Measurements from ENCODE around the gene VCP.

VCP gene

DNA sequence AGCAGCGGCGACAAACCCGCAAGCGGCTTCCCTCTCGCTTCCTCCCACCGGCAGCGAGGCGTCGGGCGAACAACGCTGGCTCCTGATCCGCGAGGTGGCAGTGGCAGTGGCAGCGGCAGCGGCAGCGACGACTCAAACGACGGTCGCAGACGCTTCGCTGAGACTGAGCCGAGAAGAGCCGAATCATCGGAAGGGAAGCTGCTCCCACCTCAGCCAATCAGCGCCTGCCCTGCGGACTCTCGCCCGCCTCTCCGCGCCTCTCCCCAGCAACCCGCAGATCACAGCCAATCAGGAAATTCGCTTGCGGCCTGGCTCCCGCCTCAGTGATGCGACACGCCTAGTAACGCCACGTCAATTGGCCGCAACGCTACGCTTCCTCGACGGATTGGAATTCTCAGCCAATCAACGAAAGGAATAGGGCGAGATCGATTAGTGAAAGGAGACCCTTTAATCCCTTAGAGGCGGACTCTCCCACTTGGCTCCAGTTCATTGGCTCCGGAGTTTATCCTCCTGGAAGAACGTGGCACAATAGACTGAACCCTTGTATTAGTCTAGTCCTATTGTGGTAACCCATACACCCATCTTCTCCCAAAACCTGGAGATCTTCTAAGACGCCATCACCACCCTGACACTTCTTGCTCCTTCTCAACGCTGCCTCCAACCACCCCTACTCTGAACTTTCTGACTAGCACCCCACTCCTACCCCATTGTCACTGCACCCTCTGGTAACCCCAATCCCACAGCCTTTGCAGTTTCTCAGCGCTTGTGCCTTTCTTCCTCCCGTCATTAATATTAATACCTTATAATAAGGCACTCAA, at the start of gene VCP:
TSS of gene VCP (minus strand) at position 165 of the 818 bp plus-strand sequence. CDS start 272 bp downstream, outside the sequence.
- peak; percentile 100 for DNase-seq

- DNase-seq, result peak; percentile 94
These were observed 44.6 kb upstream of the VCP start for GRCh38 chr9:35116898-35117551.

DNA sequence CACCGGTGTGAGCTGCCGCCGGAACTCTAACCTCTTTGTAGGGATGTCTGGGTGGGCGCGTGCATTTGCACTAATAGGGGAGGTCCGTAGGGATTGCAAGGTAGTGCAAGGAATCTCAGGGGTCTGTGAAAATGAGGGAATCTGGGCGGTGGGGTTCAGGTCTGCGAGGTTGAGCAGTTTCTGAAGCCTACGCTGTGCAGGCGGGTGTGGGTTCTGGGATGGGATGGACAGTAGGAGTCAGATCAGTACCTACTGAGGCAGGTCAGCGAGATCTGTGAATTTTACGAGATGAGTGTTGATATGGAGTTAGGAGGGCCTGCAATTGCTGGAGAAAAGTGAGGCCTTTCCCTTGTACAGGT, 44.1 kb upstream of the VCP start:
- DNase-seq, result no peak

GRCh38 chr9:35115680-35116538, 43.5 kb upstream of the VCP start, which contains the start of gene ATOSB:
Gene ATOSB (minus strand): TSS chr9:35115862. CDS start chr9:35108274, 7,588 bp downstream.
- DNase-seq, result peak; percentile 97

GRCh38 chr9:35114840-35115628, 42.6 kb upstream of the VCP start:
- peak; percentile 55 for DNase-seq

GRCh38 chr9:35114113-35114839, 41.9 kb upstream of the VCP start:
- peak; percentile 98 for DNase-seq

GRCh38 chr9:35112257-35113020, 40.0 kb upstream of the VCP start:
- peak; percentile 74 for DNase-seq

DNA sequence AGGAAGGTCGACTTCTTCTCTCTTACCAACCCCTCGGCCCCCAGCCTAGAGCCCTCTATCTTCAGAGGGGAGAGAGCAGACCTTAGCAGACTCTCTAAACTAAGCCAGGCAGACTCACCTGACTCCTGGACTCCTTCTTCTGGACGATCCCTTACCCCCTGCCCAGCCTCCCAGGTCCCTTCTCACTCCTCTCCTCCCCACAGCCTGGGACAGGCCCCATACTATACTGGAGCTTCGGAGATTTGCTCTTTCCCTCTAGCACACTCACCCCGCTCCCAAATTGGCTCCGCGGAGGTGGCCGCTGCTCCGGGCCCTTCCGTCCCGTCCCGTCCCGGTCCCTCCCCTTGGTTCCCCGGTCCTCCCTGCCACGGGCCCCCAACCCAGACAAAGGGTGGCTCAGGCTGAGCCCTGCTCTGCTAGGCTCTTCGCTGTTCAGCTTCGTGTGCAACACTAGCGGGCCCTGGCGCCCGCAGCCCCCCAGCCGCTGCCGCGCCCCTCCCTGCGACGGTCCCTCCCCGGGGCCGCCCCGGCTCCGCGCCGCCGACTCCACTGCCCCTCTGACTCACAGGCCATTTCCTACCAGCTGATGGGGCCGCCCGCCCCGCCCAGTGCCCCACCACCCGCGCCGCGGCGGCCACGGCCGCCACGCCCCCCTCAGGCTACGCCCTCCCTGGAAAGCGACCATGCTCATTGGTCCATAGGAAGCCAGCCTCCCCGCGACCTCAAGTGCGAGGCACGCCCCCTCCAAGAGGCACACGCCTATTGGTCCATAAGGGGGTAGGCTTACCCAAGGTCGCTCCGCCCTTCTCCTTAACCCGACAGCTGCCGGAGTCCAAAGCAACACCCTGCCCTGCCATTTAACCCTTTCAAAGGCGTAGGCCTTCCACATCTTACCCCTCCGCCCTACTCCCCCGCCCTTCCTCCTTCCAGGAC, 38.8 kb upstream of the VCP start:
- peak; percentile 99 for DNase-seq

- peak; percentile 48 for DNase-seq
These were observed 37.9 kb upstream of the VCP start for GRCh38 chr9:35110327-35110761.

DNA sequence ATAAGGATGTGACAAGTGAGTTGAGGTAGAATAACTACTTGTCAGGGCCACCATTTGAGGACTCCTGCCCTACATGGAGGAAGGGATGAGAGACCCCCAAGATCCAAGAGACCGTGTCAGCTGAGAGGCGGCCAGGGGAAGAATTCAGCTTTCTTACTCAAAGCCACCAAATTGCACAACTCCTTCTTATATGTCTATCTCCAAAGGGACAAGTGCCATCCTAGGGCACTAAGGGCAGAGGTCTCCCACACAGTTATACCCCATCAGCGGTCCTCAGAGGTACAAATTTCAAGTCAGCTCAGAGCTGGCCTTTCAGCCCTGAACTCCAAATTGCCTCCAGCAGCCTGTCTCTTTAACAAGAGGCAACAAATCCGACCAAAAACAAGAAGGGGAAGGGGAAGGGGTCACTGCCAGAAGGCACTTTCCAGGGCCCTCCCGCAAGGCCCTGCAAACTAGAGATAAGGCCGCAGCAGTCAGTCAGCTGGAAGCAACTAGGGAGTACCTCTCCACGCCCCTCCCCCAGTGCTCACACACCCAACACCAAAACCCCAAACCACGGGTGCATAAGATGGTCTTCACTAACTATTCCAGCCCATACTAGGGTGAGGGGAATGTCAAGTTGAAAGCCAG, 36.6 kb upstream of the VCP start:
- no peak for DNase-seq

DNA sequence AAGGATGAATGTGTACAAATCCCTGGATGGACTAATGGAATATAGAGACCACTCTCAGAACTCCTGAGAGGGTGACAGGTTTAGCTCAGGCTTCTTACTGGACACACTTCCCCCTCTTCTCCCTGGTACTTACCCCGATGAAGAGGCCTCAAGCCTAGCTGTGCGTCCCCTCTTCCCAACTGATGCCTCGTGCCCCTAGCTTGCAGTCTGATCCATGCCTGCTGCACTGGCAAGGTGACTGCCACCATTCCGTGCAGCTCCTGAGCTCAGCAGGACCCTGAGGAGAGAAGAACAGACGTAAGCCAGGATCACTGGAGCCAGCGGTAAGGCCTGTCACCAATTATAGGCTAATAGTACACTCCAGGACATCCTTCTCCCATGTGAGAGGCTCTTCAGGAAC, 36.0 kb upstream of the VCP start:
- DNase-seq, result no peak

DNA sequence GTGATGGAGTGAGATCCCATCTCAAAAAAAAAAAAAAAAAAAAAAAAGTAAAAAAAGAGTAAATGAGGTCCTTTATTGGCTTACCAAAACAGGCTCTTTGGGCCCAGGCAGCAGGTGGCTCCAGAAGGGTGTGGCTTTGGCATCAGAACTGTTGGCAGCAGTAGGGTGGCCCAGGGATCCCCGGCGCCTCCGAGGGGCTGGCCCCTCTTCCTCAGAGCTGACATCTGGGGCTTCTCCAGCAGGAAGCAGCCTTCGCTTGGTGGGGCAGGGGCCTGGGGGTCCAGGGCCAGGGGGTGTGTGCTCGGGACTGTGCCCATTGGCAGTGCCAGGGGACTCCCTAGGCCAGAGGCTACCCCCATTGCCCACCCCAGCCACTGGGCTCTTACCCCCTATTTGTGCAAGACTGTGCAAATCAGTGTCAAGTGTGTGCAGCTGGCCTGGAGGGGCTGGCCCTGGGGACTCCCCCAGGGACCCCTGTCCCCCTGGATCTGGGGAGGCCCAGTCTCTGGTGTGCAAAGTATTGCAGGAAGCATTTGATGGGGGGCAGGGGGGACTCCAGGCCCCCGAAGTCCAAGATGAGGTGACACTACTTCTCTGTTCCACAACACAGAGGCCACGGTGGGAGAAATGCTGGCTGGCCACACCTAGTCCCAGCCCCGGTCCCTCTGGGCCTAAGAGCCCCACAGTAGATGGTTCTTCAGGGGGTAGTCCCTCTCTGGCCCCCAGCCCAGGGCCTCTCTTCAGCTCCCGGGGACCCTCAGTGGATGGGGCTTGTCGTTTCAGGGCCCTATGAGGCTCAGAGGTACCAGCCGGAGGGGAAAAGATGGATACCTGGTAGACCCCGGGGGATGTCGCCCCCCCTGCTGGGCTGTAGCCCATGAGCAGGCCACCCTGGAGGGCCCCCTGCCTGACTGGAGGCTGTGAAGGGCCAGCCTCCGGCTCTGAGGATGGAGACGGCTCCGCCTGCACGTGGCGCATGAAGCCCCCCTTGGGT, 35.2 kb upstream of the VCP start:
- DNase-seq, result no peak

DNA sequence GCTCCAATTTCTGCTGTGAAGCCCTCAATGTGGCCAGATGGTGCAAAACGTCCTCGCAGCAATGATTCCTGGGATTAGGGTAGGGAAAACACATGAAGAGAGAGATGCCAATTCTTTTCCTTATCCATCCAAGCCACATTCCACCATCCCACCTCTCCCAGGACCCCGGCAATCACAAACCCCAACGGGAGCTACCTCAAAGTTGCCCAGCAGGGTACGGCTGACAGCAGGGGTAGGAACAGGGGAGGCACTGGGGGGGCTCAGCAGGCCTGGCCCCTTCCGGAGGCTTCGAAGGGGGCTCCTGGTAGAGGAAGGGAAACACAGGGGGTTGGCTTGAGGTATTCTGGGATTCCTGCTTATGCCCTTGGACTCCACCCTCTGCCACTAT, 33.9 kb upstream of the VCP start:
- no peak for DNase-seq

DNA sequence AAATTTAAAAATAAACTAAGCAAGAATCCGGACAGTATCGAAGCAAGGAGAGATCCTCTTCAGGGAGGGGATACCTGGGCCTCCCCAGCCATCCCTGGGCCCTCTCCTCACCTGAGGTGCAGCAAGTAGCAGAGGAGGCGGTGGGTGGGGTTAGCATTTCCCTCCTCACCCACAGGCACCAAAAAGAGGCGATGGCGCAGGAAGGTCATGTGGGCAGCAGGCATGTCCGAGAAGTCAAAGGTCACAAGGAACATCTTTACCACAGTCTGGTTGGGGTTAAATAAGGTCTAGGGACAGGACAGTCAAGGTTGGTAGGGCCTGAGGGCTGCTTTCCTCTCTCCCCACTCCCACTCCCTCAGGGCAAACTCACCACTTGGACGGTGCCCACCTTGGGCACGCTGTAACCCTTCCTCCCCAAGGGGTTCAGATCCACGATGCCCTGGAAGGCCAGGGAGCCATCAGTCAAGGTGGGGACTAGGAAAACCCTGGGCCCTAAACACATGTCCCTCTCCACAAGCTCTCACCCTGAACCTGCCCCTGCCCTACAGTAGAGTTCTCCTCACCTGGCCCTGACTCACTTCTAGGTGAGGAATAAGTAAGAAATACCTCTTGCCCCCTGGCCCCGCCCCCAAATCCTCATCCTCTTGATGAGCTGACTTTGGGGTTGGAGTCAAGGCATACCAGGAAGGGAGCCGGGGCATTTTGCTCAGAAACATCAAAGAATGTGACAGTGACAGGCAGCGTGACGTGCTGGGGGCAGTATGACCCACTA, 33.3 kb upstream of the VCP start:
- no peak for DNase-seq

GRCh38 chr9:35105126-35105525, 32.7 kb upstream of the VCP start:
- DNase-seq, result no peak

GRCh38 chr9:35104586-35104985, 32.2 kb upstream of the VCP start:
- no peak for DNase-seq

GRCh38 chr9:35103660-35104191, 31.3 kb upstream of the VCP start:
- DNase-seq, result no peak
